GM12872 (cell line): ENCODE data around the gene OTUB1.

ENCODE experiments used
- TF ChIP-seq, protein P1 (sequence below): IDR thresholded peaks from 3 replicates; pipeline ENCODE4 v1.5.1; 2011; ENCODE audit warnings: low read depth, mild to moderate bottlenecking, low read length, moderate library complexity; ENCODE audit not compliant: insufficient read depth

Gene OTUB1

GRCh38 chr11:63942803-63943202 is 43.4 kb upstream of the OTUB1 start:
- TF ChIP-seq, protein P1, sequence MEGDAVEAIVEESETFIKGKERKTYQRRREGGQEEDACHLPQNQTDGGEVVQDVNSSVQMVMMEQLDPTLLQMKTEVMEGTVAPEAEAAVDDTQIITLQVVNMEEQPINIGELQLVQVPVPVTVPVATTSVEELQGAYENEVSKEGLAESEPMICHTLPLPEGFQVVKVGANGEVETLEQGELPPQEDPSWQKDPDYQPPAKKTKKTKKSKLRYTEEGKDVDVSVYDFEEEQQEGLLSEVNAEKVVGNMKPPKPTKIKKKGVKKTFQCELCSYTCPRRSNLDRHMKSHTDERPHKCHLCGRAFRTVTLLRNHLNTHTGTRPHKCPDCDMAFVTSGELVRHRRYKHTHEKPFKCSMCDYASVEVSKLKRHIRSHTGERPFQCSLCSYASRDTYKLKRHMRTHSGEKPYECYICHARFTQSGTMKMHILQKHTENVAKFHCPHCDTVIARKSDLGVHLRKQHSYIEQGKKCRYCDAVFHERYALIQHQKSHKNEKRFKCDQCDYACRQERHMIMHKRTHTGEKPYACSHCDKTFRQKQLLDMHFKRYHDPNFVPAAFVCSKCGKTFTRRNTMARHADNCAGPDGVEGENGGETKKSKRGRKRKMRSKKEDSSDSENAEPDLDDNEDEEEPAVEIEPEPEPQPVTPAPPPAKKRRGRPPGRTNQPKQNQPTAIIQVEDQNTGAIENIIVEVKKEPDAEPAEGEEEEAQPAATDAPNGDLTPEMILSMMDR: no peak

GRCh38 chr11:63944987-63945386 is 41.3 kb upstream of the OTUB1 start:
- TF ChIP-seq, protein P1: no peak

DNA sequence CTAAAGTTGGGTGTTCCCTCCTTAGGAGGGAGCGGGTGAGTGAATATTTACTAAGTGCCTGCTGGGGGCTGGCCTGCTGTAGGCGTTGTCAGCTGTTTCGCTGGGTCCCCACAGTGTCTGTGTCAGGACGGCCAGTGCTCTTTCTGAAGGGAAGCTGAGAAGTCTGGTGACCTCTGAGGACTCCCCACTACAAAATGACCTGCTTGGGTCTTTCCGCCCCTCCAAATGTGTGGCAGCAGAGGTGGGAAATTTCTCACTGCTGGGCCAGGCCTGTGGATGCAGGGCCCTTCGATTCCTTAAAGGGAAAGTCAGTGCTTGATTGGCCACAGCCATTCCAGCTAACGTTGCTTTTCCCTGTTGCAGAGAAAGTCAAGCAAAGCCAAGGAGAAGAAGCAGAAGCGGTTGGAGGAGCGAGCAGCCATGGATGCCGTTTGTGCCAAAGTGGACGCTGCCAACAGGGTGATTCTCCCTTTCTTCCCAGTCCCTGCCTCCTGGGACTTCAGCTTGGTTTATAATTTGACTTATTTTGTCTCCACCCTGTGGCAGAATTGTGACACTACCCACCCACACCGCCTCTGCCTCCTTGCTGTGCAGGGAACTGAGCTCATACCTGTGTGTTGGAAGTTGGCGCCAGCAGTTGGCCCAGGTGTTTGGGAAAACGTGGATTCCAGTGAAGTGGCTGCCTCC is 40.6 kb upstream of the OTUB1 start:
- TF ChIP-seq, protein P1: peak; percentile 65; the same call in 2 of the 3 replicates

- TF ChIP-seq, protein P1: no peak
Measured at GRCh38 chr11:63951779-63952536, 34.3 kb upstream of the OTUB1 start.

DNA sequence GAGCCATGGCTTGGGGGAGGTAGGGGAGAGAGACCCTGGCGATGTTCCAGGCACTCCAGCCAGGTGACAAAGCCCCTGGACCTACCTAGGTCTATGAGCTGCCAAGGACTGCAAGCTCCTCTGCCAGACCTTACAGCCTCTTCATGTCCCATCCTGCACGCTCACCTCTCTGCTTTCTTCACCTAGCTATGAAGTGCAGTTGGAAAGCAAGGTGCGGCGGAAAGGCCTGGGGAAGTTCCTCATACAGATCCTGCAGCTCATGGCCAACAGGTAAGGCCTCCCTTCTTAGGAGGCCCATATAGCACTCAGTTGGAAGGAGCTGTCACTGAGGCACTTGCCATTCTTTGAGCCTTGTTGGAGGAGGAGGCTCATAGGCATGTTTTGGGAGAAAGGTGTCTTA is 33.7 kb upstream of the OTUB1 start:
- TF ChIP-seq, protein P1: no peak

DNA sequence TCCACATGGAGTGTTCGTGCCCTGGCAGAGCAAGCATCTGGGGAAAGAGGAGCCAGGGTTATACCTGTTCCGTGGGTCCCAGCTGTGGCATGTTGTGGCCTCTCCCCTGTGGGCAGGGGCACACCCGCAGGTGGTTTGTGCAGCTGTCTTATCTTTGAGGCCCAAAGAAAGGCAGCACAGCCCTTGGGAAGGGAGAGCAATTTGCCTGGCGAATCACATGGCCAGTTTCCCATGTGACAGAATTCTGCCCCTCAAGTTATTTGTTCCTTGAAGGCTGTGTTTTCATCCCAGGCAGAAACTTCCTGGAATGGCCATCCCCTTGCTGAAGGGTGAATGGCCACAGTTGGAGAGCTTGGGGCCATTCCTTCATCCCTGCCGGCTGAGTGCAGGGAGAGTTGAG is 28.2 kb upstream of the OTUB1 start:
- TF ChIP-seq, protein P1: no peak

DNA sequence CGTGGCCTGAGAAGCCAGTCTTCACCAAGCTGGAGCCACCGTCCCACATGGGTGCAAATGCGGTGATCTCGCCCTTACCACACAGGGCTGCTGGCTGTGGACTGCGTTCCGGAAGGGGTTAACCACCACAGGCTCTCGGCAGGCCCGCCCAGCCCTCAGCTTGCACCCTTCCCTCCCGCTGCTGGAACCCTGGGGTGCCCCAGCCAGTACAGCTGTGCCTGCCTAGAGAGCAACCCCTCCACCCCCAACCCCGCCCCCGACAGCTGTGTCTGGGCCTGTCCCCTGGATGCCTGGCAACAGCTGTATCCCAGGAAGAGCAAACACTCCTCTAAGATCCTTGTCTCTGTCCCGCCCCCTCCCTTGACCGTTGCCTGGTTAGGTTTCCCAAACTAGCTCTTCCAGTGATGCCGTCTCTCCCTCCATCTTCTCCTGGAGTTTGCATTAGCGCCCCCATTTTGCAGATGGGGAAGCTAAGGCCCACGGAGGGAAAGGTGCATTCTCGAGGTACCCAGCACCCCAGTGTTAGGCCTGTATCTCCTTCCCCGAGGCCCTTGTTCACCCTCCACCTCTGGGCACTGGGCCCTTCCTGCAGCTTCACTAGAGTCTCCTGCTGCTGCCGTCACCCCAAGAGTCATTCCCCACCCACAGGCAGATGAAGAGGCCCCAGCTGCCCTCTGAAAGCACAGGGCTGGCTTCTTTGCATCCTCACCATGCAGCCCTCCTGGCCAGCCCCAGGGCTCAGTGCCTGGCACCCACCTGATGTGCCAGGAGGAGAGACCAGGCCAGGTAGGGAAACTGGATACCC is 24.4 kb upstream of the OTUB1 start:
- TF ChIP-seq, protein P1: no peak
